OCI-LY7 (cell line): ENCODE data around the gene DOC2A. TPM values are rescaled to one million over a fixed set of nuclear protein-coding genes. Genes with fewer than 3 reads are reported as not detected.

Source experiments
- BruUV-seq: library from RNA; stranded (reverse); fragments of 400-500 nt; replicated peaks from 2 replicates; lab custom pipeline; 2021; lab: Mats Ljungman, UMichigan
- CTCF ChIA-PET: fragments of 300-600 bp; sonication (Branson Sonifier 250); formaldehyde crosslinking; loops from one replicate; lab custom pipeline; 2022; ENCODE audit warnings: antibody characterized with exemption; ENCODE audit not compliant: unreplicated experiment; lab: Charles Lee
- POLR2A ChIA-PET: fragments of 300-600 bp; sonication (Branson Sonifier 250); formaldehyde crosslinking; loops from one replicate; lab custom pipeline; 2022; ENCODE audit warnings: antibody characterized with exemption; lab: Charles Lee
- DNase-seq: peaks from one replicate; pipeline ENCODE4 v3.0.0-alpha.2; 2015; ENCODE audit warnings: low spot score
- H2AFZ ChIP-seq: fragments of 200-600 bp; sonication (generic), shearing (Covaris generic); 2 replicates; pipeline ENCODE4 v1.6.1; 2014; ENCODE audit warnings: mild to moderate bottlenecking, antibody characterized with exemption, low read length, moderate library complexity
- H3K27ac ChIP-seq: fragments of 200-600 bp; sonication (generic); 2 replicates; pipeline ENCODE4 v1.5.1; 2014; ENCODE audit warnings: mixed run types, low read depth, mild to moderate bottlenecking, moderate library complexity, low read length, inconsistent platforms; ENCODE audit not compliant: poor library complexity, severe bottlenecking
- H3K36me3 ChIP-seq: fragments of 200-600 bp; sonication (generic); 2 replicates; pipeline ENCODE4 v1.6.1; 2014; ENCODE audit warnings: mild to moderate bottlenecking, antibody characterized with exemption, low read length, moderate library complexity, mixed read lengths; ENCODE audit not compliant: insufficient read depth
- H3K4me1 ChIP-seq: fragments of 200-600 bp; sonication (generic); 2 replicates; pipeline ENCODE4 v1.5.1; 2014; ENCODE audit warnings: mild to moderate bottlenecking, low read length; ENCODE audit not compliant: insufficient read depth, poor library complexity, severe bottlenecking
- H3K4me2 ChIP-seq: fragments of 200-600 bp; sonication (generic); 2 replicates; pipeline ENCODE4 v1.6.1; 2014; ENCODE audit warnings: mild to moderate bottlenecking, low read length
- H3K4me3 ChIP-seq: fragments of 200-600 bp; sonication (generic); 2 replicates; pipeline ENCODE4 v1.5.1; 2014; ENCODE audit warnings: mild to moderate bottlenecking, low read depth, low read length; ENCODE audit not compliant: poor library complexity, severe bottlenecking
- H3K79me2 ChIP-seq: fragments of 200-600 bp; sonication (generic); 2 replicates; pipeline ENCODE4 v1.6.1; 2016; ENCODE audit warnings: low read depth, mild to moderate bottlenecking, low read length, moderate library complexity, mixed read lengths; ENCODE audit not compliant: insufficient read depth
- H3K9me2 ChIP-seq: fragments of 200-600 bp; sonication (generic); 2 replicates; pipeline ENCODE4 v1.6.1; 2016; ENCODE audit warnings: mild to moderate bottlenecking, low read length, mixed read lengths; ENCODE audit not compliant: insufficient read depth
- H3K9me3 ChIP-seq: fragments of 200-600 bp; sonication (generic); 2 replicates; pipeline ENCODE4 v1.6.1; 2014; ENCODE audit warnings: mild to moderate bottlenecking, mixed run types, low read length, mixed read lengths
- H4K20me1 ChIP-seq: fragments of 200-600 bp; sonication (generic); 2 replicates; pipeline ENCODE4 v1.6.1; 2014; ENCODE audit warnings: mild to moderate bottlenecking, antibody characterized with exemption, low read length, moderate library complexity, mixed read lengths; ENCODE audit not compliant: insufficient read depth
- EZH2phosphoT487 ChIP-seq: fragments of 200-600 bp; sonication (generic); IDR thresholded peaks from 2 replicates; pipeline ENCODE4 v1.6.1; 2018; ENCODE audit warnings: low read depth, borderline replicate concordance, mild to moderate bottlenecking, mixed run types, antibody characterized with exemption, low read length, moderate library complexity, mixed read lengths
- intact Hi-C: fragments of 100-400 bp; cut with micrococcal nuclease; formaldehyde crosslinking; loops from one replicate; pipeline ENCODE4 v1.10.0; 2022; ENCODE audit not compliant: unreplicated experiment
- total RNA-seq, 2 experiments: library from RNA; depleted of rRNA in 1 of 2; stranded (reverse); fragments of >200 nt in 1 of 2; shearing (Covaris generic) in 1 of 2; gene quantifications; 2 replicates each; pipeline ENCODE4 v1.2.3, GENCODE V29; 2014 to 2022
- TF ChIP-seq, protein P1 (sequence below): fragments of 200-600 bp; sonication (generic); conservative IDR thresholded peaks from 2 replicates; pipeline ENCODE4 v1.5.1; 2014; ENCODE audit warnings: mild to moderate bottlenecking, antibody characterized with exemption, low read length, moderate library complexity, mixed read lengths

The DOC2A gene
- total RNA-seq, 2 experiments from 2014 or later: 0.91 TPM; not detected in 1

DNA sequence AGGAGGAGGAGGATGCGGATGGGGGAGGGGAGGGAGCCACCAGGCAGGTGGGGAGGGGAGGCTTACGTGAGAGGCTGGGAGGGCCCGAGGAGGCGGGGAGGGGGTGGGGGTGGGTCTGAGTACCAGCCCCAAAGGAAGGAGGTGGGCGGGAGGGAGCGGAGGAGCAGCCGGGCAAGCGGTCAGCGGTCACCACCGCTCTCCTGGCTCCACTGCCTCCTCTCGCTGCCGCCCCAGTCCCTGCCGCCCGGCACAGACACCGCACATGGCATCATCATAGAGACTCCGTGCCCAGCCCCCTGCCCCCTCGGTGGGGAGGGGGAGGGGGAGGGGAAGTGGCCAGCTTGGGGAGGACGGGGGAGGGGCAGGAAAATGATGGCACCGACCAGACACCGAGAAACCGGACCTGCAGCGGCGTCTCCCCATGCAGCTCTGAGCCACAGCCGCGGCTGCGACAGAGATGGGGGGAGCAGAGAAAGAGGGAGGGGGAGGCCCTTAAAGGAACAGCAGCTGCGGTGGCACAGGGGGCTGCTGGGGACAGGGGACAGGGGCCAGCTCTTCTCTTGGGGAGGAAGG, 20.1 kb upstream of the DOC2A start, which contains the start of gene TLCD3B:
Gene TLCD3B, minus strand, starts transcription at position 431 of the 573 bp plus-strand sequence. CDS start 744 bp downstream, outside the sequence.
- H3K4me1 ChIP-seq: no peaks in the 10 kb centered on the region
- no peaks in the 10 kb centered on the region for H3K36me3 ChIP-seq
- H3K4me2 ChIP-seq: no peak within 1 kb of the TSS
- no peaks in the 10 kb centered on the region for H3K79me2 ChIP-seq
- H2AFZ ChIP-seq: no peak within 1 kb of the TSS
- no peak within 1 kb of the TSS for H3K27ac ChIP-seq
- ChIA-PET POLR2A (no interaction called here), CTCF (interaction anchor here (1.5 kb wide), 1 partner anchor 241 kb away, joined by 3 read pairs; no protein-coding TSS in a partner anchor)
- H3K9me3 ChIP-seq: no peaks in the 10 kb centered on the region
- intact Hi-C loops: no loop called here
- H3K9me2 ChIP-seq: no peaks in the 10 kb centered on the region
- BruUV-seq: no TSS peak
- no peak within 1 kb of the TSS for H3K4me3 ChIP-seq
- DNase-seq: no peak
- TF ChIP-seq, protein P1, sequence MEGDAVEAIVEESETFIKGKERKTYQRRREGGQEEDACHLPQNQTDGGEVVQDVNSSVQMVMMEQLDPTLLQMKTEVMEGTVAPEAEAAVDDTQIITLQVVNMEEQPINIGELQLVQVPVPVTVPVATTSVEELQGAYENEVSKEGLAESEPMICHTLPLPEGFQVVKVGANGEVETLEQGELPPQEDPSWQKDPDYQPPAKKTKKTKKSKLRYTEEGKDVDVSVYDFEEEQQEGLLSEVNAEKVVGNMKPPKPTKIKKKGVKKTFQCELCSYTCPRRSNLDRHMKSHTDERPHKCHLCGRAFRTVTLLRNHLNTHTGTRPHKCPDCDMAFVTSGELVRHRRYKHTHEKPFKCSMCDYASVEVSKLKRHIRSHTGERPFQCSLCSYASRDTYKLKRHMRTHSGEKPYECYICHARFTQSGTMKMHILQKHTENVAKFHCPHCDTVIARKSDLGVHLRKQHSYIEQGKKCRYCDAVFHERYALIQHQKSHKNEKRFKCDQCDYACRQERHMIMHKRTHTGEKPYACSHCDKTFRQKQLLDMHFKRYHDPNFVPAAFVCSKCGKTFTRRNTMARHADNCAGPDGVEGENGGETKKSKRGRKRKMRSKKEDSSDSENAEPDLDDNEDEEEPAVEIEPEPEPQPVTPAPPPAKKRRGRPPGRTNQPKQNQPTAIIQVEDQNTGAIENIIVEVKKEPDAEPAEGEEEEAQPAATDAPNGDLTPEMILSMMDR: no peak
- no peak for TF ChIP-seq EZH2phosphoT487
- no peaks in the 10 kb centered on the region for H4K20me1 ChIP-seq

DNA sequence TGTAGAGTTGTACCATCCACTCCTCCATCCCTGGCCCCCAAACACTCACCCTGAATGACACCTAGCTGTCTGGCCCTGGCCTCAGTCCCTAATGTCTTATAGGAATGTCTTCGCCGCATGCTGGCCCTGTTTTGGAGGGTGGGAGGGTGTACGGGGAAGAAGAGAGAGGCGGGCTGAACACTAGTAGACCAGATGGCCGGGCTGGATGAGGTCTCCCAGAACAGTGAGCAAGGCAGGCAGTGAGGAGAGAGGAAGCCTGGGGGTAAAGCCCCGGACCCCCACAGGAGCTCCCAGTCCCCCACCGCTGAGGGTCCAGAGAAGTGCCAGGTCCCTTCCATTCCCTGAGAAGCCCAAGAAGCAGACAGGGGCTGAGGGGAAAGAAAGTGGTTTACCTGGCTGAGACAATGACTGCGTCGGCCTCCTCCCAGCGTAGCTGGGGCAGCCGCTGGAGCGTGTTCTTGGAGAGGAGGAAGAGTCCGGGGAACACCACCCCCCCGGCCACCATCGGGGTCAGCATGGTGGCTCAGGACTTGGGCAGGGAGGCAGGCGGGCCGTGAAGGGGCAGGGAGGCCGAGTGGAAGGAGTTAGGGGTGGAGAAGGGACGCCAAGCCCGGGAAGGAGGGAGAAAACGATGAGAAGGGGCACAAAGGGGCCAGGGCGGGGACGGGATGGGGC, 19.3 kb upstream of the DOC2A start:
- no peaks in the 10 kb centered on the region for H3K9me2 ChIP-seq
- H3K4me3 ChIP-seq: no peak overlapping the region
- no peaks in the 10 kb centered on the region for H3K4me1 ChIP-seq
- no peaks in the 10 kb centered on the region for H3K9me3 ChIP-seq
- no peaks in the 10 kb centered on the region for H3K79me2 ChIP-seq
- intact Hi-C loops: no loop called here
- no peak for TF ChIP-seq EZH2phosphoT487
- TF ChIP-seq, protein P1: no peak
- no peak overlapping the region for H2AFZ ChIP-seq
- ChIA-PET POLR2A (no interaction called here), CTCF (no interaction called here)
- DNase-seq: no peak
- H4K20me1 ChIP-seq: no peaks in the 10 kb centered on the region
- H3K4me2 ChIP-seq: no peak overlapping the region
- H3K36me3 ChIP-seq: no peaks in the 10 kb centered on the region
- no peak overlapping the region for H3K27ac ChIP-seq
- no TSS peak for BruUV-seq
